Adipocyte (in vitro differentiated cells): ENCODE results near the gene CARD11.

Experiments
- DNase-seq: peaks from one replicate; pipeline ENCODE4 v3.0.0-alpha.2; 2015; ENCODE audit warnings: low read depth
- H3K27me3 ChIP-seq: replicated peaks from 2 replicates; pipeline ENCODE4 v1.7.0; 2013; ENCODE audit warnings: mild to moderate bottlenecking, low read length, moderate library complexity; ENCODE audit not compliant: control insufficient read depth, insufficient read depth
- H3K36me3 ChIP-seq: 2 replicates; pipeline ENCODE4 v1.7.0; 2013; ENCODE audit warnings: low read length, mild to moderate bottlenecking, moderate library complexity; ENCODE audit not compliant: control insufficient read depth, insufficient read depth, severe bottlenecking
- H3K4me1 ChIP-seq: 2 replicates; pipeline ENCODE4 v1.7.0; 2013; ENCODE audit warnings: mild to moderate bottlenecking, low read length, moderate library complexity; ENCODE audit not compliant: control insufficient read depth, insufficient read depth
- H3K4me3 ChIP-seq: 2 replicates; pipeline ENCODE4 v1.7.0; 2013; ENCODE audit warnings: mild to moderate bottlenecking, low read length, moderate library complexity
- H3K9ac ChIP-seq: 2 replicates; pipeline ENCODE4 v1.7.0; 2013; ENCODE audit warnings: mild to moderate bottlenecking, low read length, moderate library complexity
- H3K9me3 ChIP-seq: 2 replicates; pipeline ENCODE4 v1.7.0; 2013; ENCODE audit warnings: mild to moderate bottlenecking, low read length, moderate library complexity; ENCODE audit not compliant: control insufficient read depth

Gene CARD11

DNA sequence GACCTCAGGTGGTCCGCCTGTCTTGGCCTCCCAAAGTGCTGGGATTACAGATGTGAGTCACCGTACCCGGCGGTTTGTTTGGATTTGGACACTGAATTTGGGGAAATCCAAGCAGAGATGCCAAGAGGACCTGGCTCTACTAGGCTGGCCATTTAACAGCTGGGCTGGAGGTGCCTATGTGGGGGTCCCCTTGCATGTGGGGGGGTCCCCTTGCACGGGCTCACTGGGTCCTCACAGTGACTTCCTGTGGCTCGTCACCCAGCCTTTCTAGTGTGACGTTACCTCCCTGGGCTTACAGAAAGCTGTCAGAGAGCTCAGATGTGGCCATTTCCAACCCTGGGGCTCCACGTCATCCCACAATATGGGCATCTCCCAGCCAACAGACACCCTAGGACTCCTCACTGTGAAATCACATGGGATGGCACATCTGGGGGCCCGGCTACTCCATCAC lies 150.2 kb downstream of the CARD11 start:
- H3K4me1 ChIP-seq: no peaks in the 10 kb centered on the region
- peaks cover 6% of the 10 kb centered on the region for H3K9me3 ChIP-seq
- DNase-seq: no peak
- H3K9ac ChIP-seq: no peak overlapping the region
- peaks cover 28% of the 10 kb centered on the region for H3K27me3 ChIP-seq
- H3K4me3 ChIP-seq: no peak overlapping the region
- H3K36me3 ChIP-seq: no peaks in the 10 kb centered on the region

DNA sequence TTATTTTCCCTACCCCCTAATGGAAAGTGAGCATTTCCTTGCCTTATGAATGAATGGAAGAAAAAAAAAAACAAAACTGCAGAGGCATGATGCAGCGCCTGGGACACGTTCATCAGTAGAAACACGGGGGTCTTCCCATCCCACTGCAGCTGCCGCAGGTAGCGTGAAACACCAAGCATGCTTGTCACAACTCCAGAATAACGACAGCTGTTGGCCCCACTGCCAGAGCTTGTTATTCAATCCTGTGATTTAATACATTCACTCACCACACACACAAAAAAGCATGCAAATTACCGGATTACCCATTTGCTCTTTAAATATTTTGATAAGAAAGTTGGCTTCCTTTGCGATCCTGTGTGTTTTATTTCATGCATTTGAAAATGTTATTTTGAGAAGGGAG lies 151.1 kb downstream of the CARD11 start:
- no peaks in the 10 kb centered on the region for H3K36me3 ChIP-seq
- no peaks in the 10 kb centered on the region for H3K9me3 ChIP-seq
- H3K4me1 ChIP-seq: no peaks in the 10 kb centered on the region
- no peak for DNase-seq
- no peak overlapping the region for H3K9ac ChIP-seq
- H3K4me3 ChIP-seq: no peak overlapping the region
- H3K27me3 ChIP-seq: peaks cover 28% of the 10 kb centered on the region

DNA sequence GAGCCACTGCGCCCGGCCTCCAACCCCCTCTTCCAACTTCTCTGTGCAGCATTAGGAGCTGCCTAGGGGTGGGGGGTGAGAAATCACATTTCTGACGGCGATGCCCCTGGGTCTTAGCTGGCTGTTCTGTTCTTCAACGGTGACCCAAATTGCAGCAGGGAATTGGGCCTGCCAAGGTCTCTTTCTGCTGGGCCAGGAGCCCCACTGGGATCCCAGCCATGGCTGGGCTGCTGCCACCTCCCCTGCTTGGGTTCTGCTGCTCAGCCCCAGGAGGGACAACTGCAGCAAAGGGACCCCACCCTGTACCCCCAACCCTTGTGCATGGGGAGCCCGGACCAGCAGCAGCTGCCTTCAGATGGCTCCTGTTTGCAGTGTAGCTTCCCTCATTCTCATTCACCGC lies 155.9 kb downstream of the CARD11 start:
- Histone ChIP-seq H3K9ac (no peak overlapping the region), H3K4me1 (no peaks in the 10 kb centered on the region), H3K4me3 (no peak overlapping the region), H3K9me3 (no peaks in the 10 kb centered on the region), H3K27me3 (peaks cover 12% of the 10 kb centered on the region), H3K36me3 (no peaks in the 10 kb centered on the region)
- no peak for DNase-seq

DNA sequence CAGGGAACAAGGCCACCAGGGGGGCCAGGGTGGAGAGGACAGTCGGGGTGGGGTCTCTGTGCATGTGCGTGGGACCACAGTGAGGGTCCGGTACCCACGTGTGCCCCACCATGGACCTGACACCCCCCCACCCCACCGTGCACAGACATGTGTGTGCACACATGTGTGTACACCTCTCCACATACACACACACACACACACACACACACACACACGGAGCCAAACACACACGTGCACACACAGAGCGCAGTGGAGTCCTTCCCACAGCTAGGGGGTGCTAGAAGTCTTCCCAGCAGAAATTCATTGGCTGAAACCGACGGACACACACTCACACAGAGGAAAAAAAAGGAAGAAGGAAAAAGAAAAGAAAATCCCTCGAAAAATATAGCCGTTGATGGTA lies 156.8 kb downstream of the CARD11 start:
- Histone ChIP-seq H3K4me1 (no peaks in the 10 kb centered on the region), H3K4me3 (peak overlapping the region; percentile 35), H3K9ac (peak overlapping the region; percentile 46), H3K27me3 (peaks cover 12% of the 10 kb centered on the region), H3K36me3 (no peaks in the 10 kb centered on the region), H3K9me3 (no peaks in the 10 kb centered on the region)
- DNase-seq: peak; percentile 82

DNA sequence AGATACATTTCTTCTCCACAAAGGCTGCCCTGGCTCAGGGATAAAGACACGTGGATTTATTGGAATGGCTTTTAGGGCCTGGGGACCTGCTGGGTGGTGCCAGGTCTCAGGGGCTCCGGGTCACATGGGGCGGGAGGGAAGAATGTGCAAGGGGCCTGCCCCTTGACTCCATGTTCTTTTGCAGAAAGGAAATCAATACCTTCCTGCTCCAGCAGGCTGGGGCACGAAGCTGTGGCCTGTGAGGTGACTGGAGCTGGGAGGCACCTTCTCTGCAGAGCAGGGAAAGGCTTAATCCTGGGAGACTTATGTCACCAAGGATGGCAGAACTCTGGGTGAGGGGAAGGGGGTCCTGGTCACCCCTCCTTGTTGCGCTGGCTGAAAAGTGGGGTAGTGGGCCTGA lies 157.3 kb downstream of the CARD11 start:
- H3K9ac ChIP-seq: no peak overlapping the region
- H3K9me3 ChIP-seq: no peaks in the 10 kb centered on the region
- H3K4me3 ChIP-seq: no peak overlapping the region
- H3K4me1 ChIP-seq: no peaks in the 10 kb centered on the region
- no peaks in the 10 kb centered on the region for H3K36me3 ChIP-seq
- no peak for DNase-seq
- peaks cover 14% of the 10 kb centered on the region for H3K27me3 ChIP-seq

DNA sequence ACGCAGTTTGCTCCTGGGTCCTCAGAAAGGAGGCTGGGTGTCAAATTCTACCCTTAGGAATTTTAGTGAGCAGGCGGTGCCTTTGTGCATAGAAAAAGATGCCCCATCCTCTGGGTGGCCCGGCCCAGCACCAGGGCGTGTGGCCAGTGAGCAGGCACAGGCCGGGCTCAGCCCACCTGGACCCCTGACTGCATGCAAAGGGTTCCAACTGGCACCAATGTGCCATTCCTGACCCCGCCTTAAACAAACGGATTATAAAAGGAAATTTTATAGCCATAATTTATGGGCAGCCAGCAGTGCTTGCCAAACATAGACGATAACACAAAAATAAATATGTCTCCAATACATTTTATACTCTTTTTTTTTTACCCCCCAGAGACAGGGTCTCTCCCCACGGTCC lies 159.5 kb downstream of the CARD11 start:
- Histone ChIP-seq H3K4me3 (no peak overlapping the region), H3K27me3 (peaks cover 14% of the 10 kb centered on the region), H3K9me3 (no peaks in the 10 kb centered on the region), H3K4me1 (no peaks in the 10 kb centered on the region), H3K9ac (no peak overlapping the region), H3K36me3 (no peaks in the 10 kb centered on the region)
- DNase-seq: no peak

DNA sequence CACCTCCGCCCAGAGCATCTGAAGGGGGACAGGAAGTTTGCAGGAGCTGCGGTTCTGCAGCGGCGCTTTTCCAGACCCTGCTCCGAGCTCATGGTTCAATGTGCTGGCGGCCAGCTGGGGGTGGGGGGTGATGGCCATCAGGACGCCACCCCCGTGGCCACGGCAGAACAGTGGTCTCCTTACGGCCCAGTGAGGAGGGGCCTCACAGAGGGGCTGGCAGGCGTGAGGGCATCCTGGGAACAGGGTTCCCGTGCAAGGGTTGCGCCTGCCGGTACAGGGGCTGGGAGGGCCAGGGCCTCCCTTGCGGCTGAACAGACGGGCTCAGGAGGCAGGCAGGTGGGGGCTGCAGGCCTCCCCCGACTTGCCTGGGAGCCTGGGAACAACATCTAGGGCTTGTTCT lies 160.6 kb downstream of the CARD11 start:
- H3K4me3 ChIP-seq: no peak overlapping the region
- H3K9me3 ChIP-seq: no peaks in the 10 kb centered on the region
- H3K9ac ChIP-seq: no peak overlapping the region
- H3K27me3 ChIP-seq: peaks cover 14% of the 10 kb centered on the region
- no peak for DNase-seq
- H3K4me1 ChIP-seq: no peaks in the 10 kb centered on the region
- no peaks in the 10 kb centered on the region for H3K36me3 ChIP-seq

DNA sequence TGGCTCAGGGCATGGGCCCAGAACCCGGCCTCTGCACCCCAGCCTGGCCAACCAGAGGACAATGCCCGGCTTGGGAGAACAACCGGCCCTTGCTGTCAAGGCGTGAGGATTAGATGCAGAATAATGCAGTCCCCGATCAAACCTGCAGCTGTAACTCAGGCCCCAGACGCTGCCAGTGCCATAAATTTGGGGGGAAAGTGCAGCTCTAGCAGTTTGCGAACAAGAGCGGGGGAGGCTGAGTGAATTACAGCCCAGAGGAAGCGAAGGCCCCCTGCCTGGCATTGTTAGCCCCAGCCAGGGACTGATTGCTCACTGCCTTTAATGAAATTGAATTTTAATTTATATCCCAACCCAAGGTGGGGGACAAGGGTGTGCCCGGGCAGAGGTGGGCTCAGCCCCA lies 161.6 kb downstream of the CARD11 start:
- Histone ChIP-seq H3K9me3 (no peaks in the 10 kb centered on the region), H3K27me3 (peaks cover 14% of the 10 kb centered on the region), H3K36me3 (no peaks in the 10 kb centered on the region), H3K4me3 (no peak overlapping the region), H3K9ac (no peak overlapping the region), H3K4me1 (no peaks in the 10 kb centered on the region)
- no peak for DNase-seq

DNA sequence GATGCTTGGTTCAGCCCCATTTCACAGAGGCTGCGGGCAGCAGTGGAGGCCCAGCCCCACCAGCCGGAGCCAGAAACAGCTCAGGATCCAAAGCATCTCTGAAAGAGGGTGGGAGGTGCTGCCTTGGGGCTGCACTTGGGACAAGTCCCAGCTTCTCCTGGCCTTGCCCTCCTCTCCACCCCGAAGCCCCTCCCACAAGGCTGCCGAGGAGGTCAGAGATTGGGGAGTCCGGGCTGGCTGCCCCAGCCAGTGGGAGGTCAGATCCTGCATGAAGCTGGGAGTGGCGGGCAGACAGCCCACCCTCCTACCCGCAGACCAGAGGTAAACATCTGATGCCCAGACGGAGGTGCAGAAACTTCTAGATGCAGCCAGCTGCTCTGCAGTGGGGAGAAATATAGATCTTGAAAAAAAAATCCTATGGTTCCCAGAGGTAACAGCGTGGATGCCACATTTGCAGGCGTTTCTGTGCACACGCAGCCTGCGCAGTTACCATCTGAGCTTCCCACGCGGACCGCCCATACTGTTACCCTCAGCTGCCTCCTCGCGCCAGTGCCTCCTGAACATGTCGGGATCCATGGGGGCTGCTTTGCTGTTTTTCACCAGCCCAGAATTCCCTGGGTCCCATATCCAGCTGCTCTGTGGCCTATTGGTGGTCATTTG lies 162.7 kb downstream of the CARD11 start:
- no peak overlapping the region for H3K9ac ChIP-seq
- H3K9me3 ChIP-seq: no peaks in the 10 kb centered on the region
- H3K4me1 ChIP-seq: no peaks in the 10 kb centered on the region
- no peak for DNase-seq
- H3K27me3 ChIP-seq: peaks cover 14% of the 10 kb centered on the region
- H3K4me3 ChIP-seq: no peak overlapping the region
- no peaks in the 10 kb centered on the region for H3K36me3 ChIP-seq

DNA sequence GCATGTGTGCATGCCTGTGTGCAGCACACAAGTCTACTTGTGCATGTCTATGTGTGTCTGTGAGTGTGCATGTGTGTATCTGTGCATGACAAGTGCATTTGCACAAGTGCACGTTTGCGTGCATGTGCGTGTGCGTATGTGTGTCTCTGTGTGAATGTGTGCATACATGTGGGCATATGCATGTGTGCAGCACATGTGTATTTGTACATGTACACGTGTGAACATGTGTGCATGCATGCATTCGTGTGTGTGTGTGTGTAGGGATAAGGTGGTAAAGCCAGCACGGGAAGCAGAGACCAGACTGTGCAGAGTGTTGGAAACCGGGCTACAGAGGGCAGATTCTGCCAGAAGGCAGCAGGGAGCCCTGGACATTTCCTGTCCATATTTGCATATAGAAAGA lies 163.6 kb downstream of the CARD11 start:
- H3K36me3 ChIP-seq: no peaks in the 10 kb centered on the region
- peaks cover 14% of the 10 kb centered on the region for H3K27me3 ChIP-seq
- no peak for DNase-seq
- no peaks in the 10 kb centered on the region for H3K4me1 ChIP-seq
- no peaks in the 10 kb centered on the region for H3K9me3 ChIP-seq
- no peak overlapping the region for H3K4me3 ChIP-seq
- H3K9ac ChIP-seq: no peak overlapping the region

DNA sequence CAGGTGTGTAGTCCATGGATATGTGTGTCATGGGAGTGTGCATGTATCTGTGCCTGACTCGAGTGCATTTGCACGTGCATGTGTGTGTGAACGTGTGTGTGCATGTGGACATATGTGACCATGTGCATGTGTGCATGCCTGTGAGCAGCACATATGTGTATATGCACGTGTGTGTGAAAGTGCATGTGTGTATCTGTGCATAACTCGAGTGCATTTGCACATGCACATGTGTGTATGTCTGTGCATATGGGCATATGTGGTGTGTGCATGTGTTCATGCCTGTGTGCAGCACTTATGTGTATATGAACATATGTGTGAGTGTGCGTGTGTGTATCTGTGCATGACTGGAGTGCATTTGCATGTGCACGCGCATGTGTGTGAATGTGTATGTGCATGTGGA lies 164.3 kb downstream of the CARD11 start:
- no peak overlapping the region for H3K4me3 ChIP-seq
- H3K9ac ChIP-seq: no peak overlapping the region
- no peak for DNase-seq
- H3K9me3 ChIP-seq: no peaks in the 10 kb centered on the region
- H3K4me1 ChIP-seq: no peaks in the 10 kb centered on the region
- peaks cover 14% of the 10 kb centered on the region for H3K27me3 ChIP-seq
- H3K36me3 ChIP-seq: no peaks in the 10 kb centered on the region

DNA sequence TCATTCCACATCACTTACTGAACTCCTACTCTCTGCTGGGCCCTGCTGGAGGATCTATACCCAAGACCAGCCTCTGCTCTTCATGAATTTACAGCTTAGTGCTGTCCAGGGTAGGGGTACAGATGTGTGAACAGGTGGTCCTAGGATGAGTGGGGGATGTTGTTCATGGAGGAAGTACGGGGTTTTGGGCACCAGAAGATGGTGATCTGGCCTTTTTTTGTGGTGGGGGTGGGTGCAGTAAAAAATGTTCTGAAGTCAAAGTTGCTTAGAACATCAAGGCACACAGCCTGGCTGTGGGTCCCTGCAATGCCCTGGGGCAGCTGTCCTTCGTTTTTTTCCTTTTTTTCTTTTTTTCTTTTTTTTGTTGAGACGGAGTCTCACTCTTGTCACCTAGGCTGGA lies 165.4 kb downstream of the CARD11 start:
- Histone ChIP-seq H3K9ac (no peak overlapping the region), H3K4me1 (no peaks in the 10 kb centered on the region), H3K9me3 (no peaks in the 10 kb centered on the region)

More for the DNA sequence above, 165.4 kb downstream of the CARD11 start:
- no peak overlapping the region for H3K4me3 ChIP-seq
- H3K27me3 ChIP-seq: peaks cover 14% of the 10 kb centered on the region
- no peak for DNase-seq
- H3K36me3 ChIP-seq: no peaks in the 10 kb centered on the region
